ENCODE results near the gene CYP4A22. TPM values are rescaled to one million over a fixed set of nuclear protein-coding genes. Genes with fewer than 3 reads are reported as not detected.
"Not testable (repeated sequence)": the region's sequence is repeated elsewhere in the genome, so short reads cannot be mapped to it uniquely, and the experiment has no call there.

Gene CYP4A22
- total and polyA plus RNA-seq, 2 donors (not counting 1 experiment from before 2014, with no cell fraction given), result not detected

DNA sequence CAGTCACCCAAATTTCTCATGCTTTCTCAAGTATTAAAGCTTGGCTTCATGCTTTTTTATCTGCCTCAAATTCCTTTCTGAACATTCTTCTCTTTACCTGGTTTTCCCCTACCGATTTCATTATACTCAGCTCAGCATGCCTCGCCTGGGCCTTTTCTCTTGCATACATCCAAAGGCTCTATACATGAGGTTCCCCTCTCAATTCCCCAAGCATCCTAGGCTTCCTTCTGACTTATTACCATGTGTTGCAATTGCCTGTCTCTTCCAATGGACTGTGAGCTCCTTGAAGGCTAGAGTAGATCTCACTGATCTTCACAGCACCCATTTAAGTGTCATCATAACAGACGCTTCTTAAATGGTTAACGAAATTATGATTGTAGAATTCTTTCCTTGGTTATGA lies 24.1 kb upstream of the CYP4A22 start:
- no peaks in the 10 kb centered on the region for H3K4me1 ChIP-seq (ENCODE audit: control insufficient read depth, extremely low read depth, insufficient read depth, low read length)
- no peak overlapping the region for H3K9ac ChIP-seq (ENCODE audit: insufficient read depth, low read length)
- no peak overlapping the region for H3K4me3 ChIP-seq (replicated peaks in 1 of 4; ENCODE audit: control extremely low read depth in 1 of 4, insufficient read depth in 1 of 4, low read depth in 3 of 4, low read length in 4 of 4)
- no peaks in the 10 kb centered on the region for H3K9me3 ChIP-seq (ENCODE audit: control insufficient read depth, insufficient read depth, low read depth, low read length)
- H3K36me3 ChIP-seq (ENCODE audit: control insufficient read depth, insufficient read depth, low read length), result no peaks in the 10 kb centered on the region
- no peak for DNase-seq (ENCODE audit: low read depth in 2 of 2)
- no peak for TF ChIP-seq EZH2 (IDR thresholded peaks at IDR 0.05; ENCODE audit: low read length, missing control alignments)
- TF ChIP-seq, protein P1, sequence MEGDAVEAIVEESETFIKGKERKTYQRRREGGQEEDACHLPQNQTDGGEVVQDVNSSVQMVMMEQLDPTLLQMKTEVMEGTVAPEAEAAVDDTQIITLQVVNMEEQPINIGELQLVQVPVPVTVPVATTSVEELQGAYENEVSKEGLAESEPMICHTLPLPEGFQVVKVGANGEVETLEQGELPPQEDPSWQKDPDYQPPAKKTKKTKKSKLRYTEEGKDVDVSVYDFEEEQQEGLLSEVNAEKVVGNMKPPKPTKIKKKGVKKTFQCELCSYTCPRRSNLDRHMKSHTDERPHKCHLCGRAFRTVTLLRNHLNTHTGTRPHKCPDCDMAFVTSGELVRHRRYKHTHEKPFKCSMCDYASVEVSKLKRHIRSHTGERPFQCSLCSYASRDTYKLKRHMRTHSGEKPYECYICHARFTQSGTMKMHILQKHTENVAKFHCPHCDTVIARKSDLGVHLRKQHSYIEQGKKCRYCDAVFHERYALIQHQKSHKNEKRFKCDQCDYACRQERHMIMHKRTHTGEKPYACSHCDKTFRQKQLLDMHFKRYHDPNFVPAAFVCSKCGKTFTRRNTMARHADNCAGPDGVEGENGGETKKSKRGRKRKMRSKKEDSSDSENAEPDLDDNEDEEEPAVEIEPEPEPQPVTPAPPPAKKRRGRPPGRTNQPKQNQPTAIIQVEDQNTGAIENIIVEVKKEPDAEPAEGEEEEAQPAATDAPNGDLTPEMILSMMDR (conservative IDR thresholded peaks at IDR 0.05 in 1 of 2, IDR thresholded peaks at IDR 0.05 in 1 of 2; ENCODE audit: low read depth in 1 of 2, low read length in 2 of 2), result no peak
- H3K79me2 ChIP-seq (ENCODE audit: control insufficient read depth, insufficient read depth, low read length), result no peaks in the 10 kb centered on the region
- no peaks in the 10 kb centered on the region for H4K20me1 ChIP-seq (ENCODE audit: control insufficient read depth, extremely low read depth, insufficient read depth, low read length)
- H3K4me2 ChIP-seq (ENCODE audit: extremely low read depth, insufficient read depth, low read length), result no peak overlapping the region
- H2AFZ ChIP-seq (ENCODE audit: low read length), result no peak overlapping the region
- H3K27ac ChIP-seq (ENCODE audit: insufficient read depth, low read length), result no peak overlapping the region
- H3K27me3 ChIP-seq (ENCODE audit: control insufficient read depth, insufficient read depth, low read length), result no peaks in the 10 kb centered on the region

DNA sequence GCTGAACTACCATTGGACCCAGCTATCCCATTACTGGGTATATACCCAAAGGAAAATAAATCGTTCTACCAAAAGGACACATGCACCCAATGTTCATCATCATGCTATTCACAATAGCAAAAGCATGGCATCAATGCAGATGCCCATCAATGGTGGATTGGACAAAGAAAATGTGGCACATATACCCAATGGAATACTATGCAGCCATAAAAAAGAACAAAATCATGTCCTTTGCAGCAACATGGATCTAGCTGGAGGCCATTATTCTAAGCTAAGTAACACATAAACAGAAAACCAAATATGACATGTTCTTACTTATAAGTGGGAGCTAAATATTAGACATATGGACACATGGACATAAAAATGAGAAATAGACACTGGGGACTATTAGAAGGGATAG lies 16.2 kb upstream of the CYP4A22 start:
- H3K36me3 ChIP-seq (ENCODE audit: control insufficient read depth, insufficient read depth, low read length); H3K27ac ChIP-seq (ENCODE audit: insufficient read depth, low read length); H3K79me2 ChIP-seq (ENCODE audit: control insufficient read depth, insufficient read depth, low read length); H3K9me3 ChIP-seq (ENCODE audit: control insufficient read depth, insufficient read depth, low read depth, low read length); H2AFZ ChIP-seq (ENCODE audit: low read length); H3K9ac ChIP-seq (ENCODE audit: insufficient read depth, low read length); H3K4me1 ChIP-seq (ENCODE audit: control insufficient read depth, extremely low read depth, insufficient read depth, low read length); DNase-seq (ENCODE audit: low read depth in 2 of 2); H4K20me1 ChIP-seq (ENCODE audit: control insufficient read depth, extremely low read depth, insufficient read depth, low read length); H3K27me3 ChIP-seq (ENCODE audit: control insufficient read depth, insufficient read depth, low read length); H3K4me2 ChIP-seq (ENCODE audit: extremely low read depth, insufficient read depth, low read length); H3K4me3 ChIP-seq (replicated peaks in 1 of 4; ENCODE audit: control extremely low read depth in 1 of 4, insufficient read depth in 1 of 4, low read depth in 3 of 4, low read length in 4 of 4): not testable (repeated sequence)

DNA sequence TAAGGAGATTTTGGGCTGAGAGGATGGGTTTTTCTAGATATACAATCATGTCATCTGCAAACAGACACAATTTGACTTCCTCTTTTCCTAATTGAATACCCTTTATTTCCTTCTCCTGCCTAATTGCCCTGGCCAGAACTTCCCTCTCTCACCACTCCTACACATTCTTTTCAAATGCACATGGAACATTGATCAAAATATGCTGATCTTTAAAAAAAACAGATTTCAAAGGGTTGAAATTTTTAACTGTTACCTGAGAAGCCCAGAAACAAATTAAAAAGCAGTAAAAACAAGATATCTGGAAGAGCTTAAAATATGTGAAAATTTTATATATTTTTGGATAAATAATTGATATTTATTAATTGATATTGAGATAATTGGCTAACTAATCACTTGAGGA lies 12.4 kb upstream of the CYP4A22 start:
- H3K4me1 ChIP-seq (ENCODE audit: control insufficient read depth, extremely low read depth, insufficient read depth, low read length); DNase-seq (ENCODE audit: low read depth in 2 of 2); H2AFZ ChIP-seq (ENCODE audit: low read length); H3K79me2 ChIP-seq (ENCODE audit: control insufficient read depth, insufficient read depth, low read length); H3K4me2 ChIP-seq (ENCODE audit: extremely low read depth, insufficient read depth, low read length); H4K20me1 ChIP-seq (ENCODE audit: control insufficient read depth, extremely low read depth, insufficient read depth, low read length); H3K27me3 ChIP-seq (ENCODE audit: control insufficient read depth, insufficient read depth, low read length); H3K36me3 ChIP-seq (ENCODE audit: control insufficient read depth, insufficient read depth, low read length); H3K9me3 ChIP-seq (ENCODE audit: control insufficient read depth, insufficient read depth, low read depth, low read length); H3K4me3 ChIP-seq (replicated peaks in 1 of 4; ENCODE audit: control extremely low read depth in 1 of 4, insufficient read depth in 1 of 4, low read depth in 3 of 4, low read length in 4 of 4); H3K9ac ChIP-seq (ENCODE audit: insufficient read depth, low read length); H3K27ac ChIP-seq (ENCODE audit: insufficient read depth, low read length): not testable (repeated sequence)

DNA sequence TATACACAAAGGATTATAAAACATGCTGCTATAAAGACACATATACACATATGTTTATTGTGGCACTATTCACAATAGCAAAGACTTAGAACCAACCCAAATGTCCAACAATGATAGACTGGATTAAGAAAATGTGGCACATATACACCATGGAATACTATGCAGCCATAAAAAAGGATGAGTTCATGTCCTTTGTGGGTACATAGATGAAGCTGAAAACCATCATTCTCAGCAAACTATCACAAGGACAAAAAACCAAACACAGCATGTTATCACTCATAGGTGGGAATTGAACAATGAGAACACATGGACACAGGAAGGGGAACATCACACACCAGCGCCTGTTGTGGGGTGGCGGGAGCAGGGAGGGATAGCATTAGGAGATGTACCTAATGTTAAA lies 10.2 kb upstream of the CYP4A22 start:
- H3K4me3 ChIP-seq (replicated peaks in 1 of 4; ENCODE audit: control extremely low read depth in 1 of 4, insufficient read depth in 1 of 4, low read depth in 3 of 4, low read length in 4 of 4); H3K9ac ChIP-seq (ENCODE audit: insufficient read depth, low read length); H3K27me3 ChIP-seq (ENCODE audit: control insufficient read depth, insufficient read depth, low read length); H3K9me3 ChIP-seq (ENCODE audit: control insufficient read depth, insufficient read depth, low read depth, low read length); H2AFZ ChIP-seq (ENCODE audit: low read length); H3K4me2 ChIP-seq (ENCODE audit: extremely low read depth, insufficient read depth, low read length); H3K27ac ChIP-seq (ENCODE audit: insufficient read depth, low read length); DNase-seq (ENCODE audit: low read depth in 2 of 2); H3K36me3 ChIP-seq (ENCODE audit: control insufficient read depth, insufficient read depth, low read length); H4K20me1 ChIP-seq (ENCODE audit: control insufficient read depth, extremely low read depth, insufficient read depth, low read length); H3K4me1 ChIP-seq (ENCODE audit: control insufficient read depth, extremely low read depth, insufficient read depth, low read length); H3K79me2 ChIP-seq (ENCODE audit: control insufficient read depth, insufficient read depth, low read length): not testable (repeated sequence)

Data from fibroblast of lung (primary cell).